ENCODE data around the gene MEGF8. TPM values are rescaled to one million over a fixed set of nuclear protein-coding genes. Genes with fewer than 3 reads are reported as not detected.

The MEGF8 gene
- 14.5 and 15.1 TPM in 2 replicates for total RNA-seq

GRCh38 chr19:42325308-42325895 lies at the start of gene MEGF8:
Gene MEGF8, plus strand, starts transcription at chr19:42325635. Its CDS starts 609 bp downstream, at chr19:42326244.

GRCh38 chr19:42301646-42302203 lies 23.7 kb upstream of the MEGF8 start, which contains the start of gene PRR19:
Gene PRR19, plus strand, starts transcription at chr19:42302132. Its CDS starts 7,453 bp downstream, at chr19:42309585.

GRCh38 chr19:42313096-42313839 lies 12.2 kb upstream of the MEGF8 start, which contains the start of gene TMEM145:
Gene TMEM145, plus strand, starts transcription at chr19:42313309. Its CDS starts 68 bp downstream, at chr19:42313377.

GRCh38 chr19:42389899-42390298 lies 64.5 kb downstream of the MEGF8 start, which contains the start of gene CNFN:
Gene CNFN, minus strand, starts transcription at chr19:42390297. Its CDS starts 1,260 bp downstream, at chr19:42389037.

GRCh38 chr19:42427313-42427712 lies 101.9 kb downstream of the MEGF8 start, which contains the start of gene LIPE:
Gene LIPE, minus strand, starts transcription at chr19:42427388. Its CDS starts 239 bp downstream, at chr19:42427149.

Other genes starting within 250 kb of the MEGF8 start
- gene ZNF574, start 249.5 kb upstream of the MEGF8 start, total RNA-seq: 14.5 and 18.1 TPM in 2 replicates
- 0.21 and 1.4 TPM in 2 replicates for gene POU2F2, start 193.2 kb upstream of the MEGF8 start, total RNA-seq
- gene DEDD2, start 108.0 kb upstream of the MEGF8 start, total RNA-seq: 37.3 and 44.8 TPM in 2 replicates
- gene ZNF526, start 105.3 kb upstream of the MEGF8 start, total RNA-seq: 8.1 and 9.6 TPM in 2 replicates
- gene GSK3A, start 83.0 kb upstream of the MEGF8 start, total RNA-seq: 18.3 and 20.5 TPM in 2 replicates
- gene ERF, start 70.5 kb upstream of the MEGF8 start, total RNA-seq: 20.2 and 33.0 TPM in 2 replicates
- 13.0 and 18.3 TPM in 2 replicates for gene CIC, start 56.4 kb upstream of the MEGF8 start, total RNA-seq
- under 0.01 and 0.43 TPM in 2 replicates for gene PRR19, start 23.5 kb upstream of the MEGF8 start, total RNA-seq
- 43.1 and 75.7 TPM in 2 replicates for gene PAFAH1B3, start 23.0 kb upstream of the MEGF8 start, total RNA-seq
- gene TMEM145, start 12.3 kb upstream of the MEGF8 start, total RNA-seq: not detected in 2 replicates
- 0.72 TPM in 1 of 2 replicates, not detected in the other for gene CNFN, start 64.7 kb downstream of the MEGF8 start, total RNA-seq
- 4.1 and 12.8 TPM in 2 replicates for gene LIPE, start 101.8 kb downstream of the MEGF8 start, total RNA-seq
- gene CXCL17, start 117.3 kb downstream of the MEGF8 start, total RNA-seq: 1.2 and 3.8 TPM in 2 replicates
- 0.85 and 1.2 TPM in 2 replicates for gene CEACAM1, start 202.8 kb downstream of the MEGF8 start, total RNA-seq

All from tracheal epithelial cell (primary cell).